Heart left ventricle (tissue), 16 donors: ENCODE measurements around the gene NINJ1. TPM values are rescaled to one million over a fixed set of nuclear protein-coding genes. Genes with fewer than 3 reads are reported as not detected.

ENCODE experiments used
- ATAC-seq, 4 donors: fragments of 200-7000 bp; cut with Tn5 transposase; one replicate each; pipeline ENCODE4 v1.9.1; 2020 to 2022; ENCODE audit warnings: moderate library complexity in 4 of 4, mild to moderate bottlenecking in 3 of 4, moderate number of reproducible peaks in 1 of 4
- DNase-seq, 5 donors: peaks; one replicate each; pipeline ENCODE4 v3.0.0-alpha.2; 2020
- H3K27ac ChIP-seq, 12 donors: fragments of 200-600 bp; sonication (generic) in 4 of 12; one replicate each; pipeline versions ENCODE4 v1.5.0 to v1.8.0; 2016 to 2022; ENCODE audit warnings: mild to moderate bottlenecking in 2 of 12
- H3K27me3 ChIP-seq, 9 donors: fragments of 200-600 bp; sonication (generic) in 2 of 9; one replicate each; pipeline versions ENCODE4 v1.5.1 to v1.8.0; 2016 to 2022; ENCODE audit warnings: mild to moderate bottlenecking in 3 of 9
- H3K36me3 ChIP-seq, 9 donors: fragments of 200-600 bp; sonication (generic) in 2 of 9; one replicate each; pipeline versions ENCODE4 v1.5.0 to v1.8.0; 2018 to 2022; ENCODE audit warnings: mild to moderate bottlenecking in 2 of 9
- H3K4me1 ChIP-seq, 12 donors: fragments of 200-600 bp; sonication (generic) in 4 of 12; one replicate each; pipeline versions ENCODE4 v1.5.0 to v1.8.0; 2016 to 2022; ENCODE audit warnings: mild to moderate bottlenecking in 3 of 12
- H3K4me3 ChIP-seq, 12 donors: fragments of 200-600 bp; sonication (generic) in 4 of 12; one replicate each; pipeline versions ENCODE4 v1.5.0 to v1.8.0; 2017 to 2022; ENCODE audit warnings: mild to moderate bottlenecking in 9 of 12, moderate library complexity in 4 of 12
- H3K9me3 ChIP-seq, 12 donors: fragments of 200-600 bp; sonication (generic) in 4 of 12; one replicate each; pipeline versions ENCODE4 v1.5.0 to v1.8.0; 2016 to 2022; ENCODE audit warnings: mild to moderate bottlenecking in 1 of 12
- POLR2A ChIP-seq, 2 donors: fragments of 450-650 bp; IDR thresholded peaks; one replicate each; pipeline ENCODE4 v1.6.1; 2017; ENCODE audit warnings: antibody characterized with exemption in 2 of 2, mild to moderate bottlenecking in 2 of 2, moderate library complexity in 2 of 2
- WGBS, 4 donors: extraction: QIAGEN DNeasy Blood & Tissue Kit in 2 of 4; methylation state at CpG; one replicate each; pipeline versions ENCODE4 v1.1.5 to v1.1.7; 2013 to 2018; 5-methylcytosine and 5-hydroxymethylcytosine counted together
- intact Hi-C, 10 donors: fragments of 100-400 bp; cut with DNase I; formaldehyde crosslinking; loops; one replicate each; pipeline versions ENCODE4 v1.11.1 to v1.14.2; 2022
- polyA plus RNA-seq, 2 donors: library from polyadenylated mRNA; stranded (reverse); fragments of 200-250 nt; gene quantifications; one replicate each; pipeline ENCODE4 v1.2.3, GENCODE V29; 2013
- total RNA-seq, 9 donors: library from RNA; depleted of rRNA in 2 of 9; stranded (reverse); fragments of >200 nt in 2 of 9; fragmentation: NEBNext Ultra II Directional in 3 of 9; extraction: Animal tissue kit (Norgen Biotek cat#: 25700) in 3 of 9; gene quantifications; one replicate each; pipeline versions ENCODE4 v1.1.0 to v1.2.4, GENCODE V29; 2016 to 2023
- TF ChIP-seq, protein P1 (sequence below), 12 donors: fragments of 200-600 bp; sonication (generic) in 4 of 12; IDR thresholded peaks; one replicate each; pipeline versions ENCODE4 v1.5.0 to v1.8.0; 2018 to 2022; ENCODE audit warnings: antibody characterized with exemption in 12 of 12, mild to moderate bottlenecking in 5 of 12
- donor health status: ischemic (EF 13 %, LVEDD 7.1; RV severe dilation, severe dysfunction).
- donor health status: healthy with polysubstance abuse.
- donor health status: DM: no; HTN: yes; CAD: no.
- donor health status: DM: no; HTN: no; CAD: no.
- donor health status: ischemic (EF 25% LVEDD 6.9; RV normal size, moderate dysfunction).
- donor health status: ischemic (EF 25% LVEDD 5.7; RV mildly dilated, moderate dysfunction).
- donor health status: healthy.
- donor health status: DM: yes; HTN: yes; CAD: no.
- donor health status: ischemic (EF 35%, LVEDD 5.7; RV mildly dilated, moderate dysfunction).
- donor health status: nonischemic (EF 11% LVEDD 7.7; RV severe dilation, severe dysfunction).
- donor health status: DM: yes; HTN: yes; CAD: no.
- donor health status: PGD.
- donor health status: ischemic (EF 29% LVEDD 5.4; RV normal size, mild dysfunction).
- donor health status: nonischemic (EF 23%, LVEDD 6.1; RV moderate dilation, normal function).

Gene NINJ1
- total and polyA plus RNA-seq, 11 donors = 42.2 to 96.1 (median 52.9) TPM

DNA sequence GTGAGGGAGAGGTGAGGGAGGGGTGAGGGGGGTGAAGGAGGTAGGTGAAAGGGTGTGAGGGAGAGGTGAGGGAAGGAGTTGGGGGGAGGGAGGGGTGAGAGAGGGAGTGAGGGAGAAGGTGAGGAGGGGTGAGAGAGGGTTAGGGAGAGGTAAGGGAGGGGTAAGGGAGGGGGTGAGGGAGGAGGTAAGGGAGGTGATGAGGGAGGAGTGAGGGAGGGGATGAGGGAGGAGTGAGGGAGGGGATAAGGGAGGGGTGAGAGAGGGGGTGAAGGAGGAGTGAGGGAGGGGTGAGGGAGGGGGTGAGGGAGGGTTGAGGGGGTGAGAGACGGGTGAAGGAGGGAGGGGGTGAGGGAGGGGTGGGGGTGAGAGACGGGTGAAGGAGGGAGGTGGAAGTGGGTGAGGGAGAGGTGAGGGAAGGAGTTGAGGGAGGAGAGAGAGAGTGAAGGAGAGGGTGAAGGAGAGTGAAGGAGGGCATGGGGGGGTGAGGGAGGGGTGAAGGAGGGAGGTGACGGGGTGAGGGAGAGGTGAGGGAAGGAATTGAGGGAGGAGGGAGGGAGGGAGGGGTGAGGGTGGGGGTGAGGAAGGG, 18.5 kb downstream of the NINJ1 start:
- WGBS, 4 donors = 46 to 76% (median 54%) methylated on average over 3 of the region's 3 CpGs
- Histone ChIP-seq H3K9me3 (no peaks in the 10 kb centered on the region), H3K36me3 (peaks cover 0 to 33% (median 16%) of the 10 kb centered on the region in 9 donors), H3K27me3 (no peaks in the 10 kb centered on the region), H3K27ac (peak overlapping the region in 1 of 12 donors; percentile 48), H3K4me3 (no peak overlapping the region), H3K4me1 (peaks cover 0 to 74% (median 18%) of the 10 kb centered on the region in 12 donors)
- TF ChIP-seq, protein P1, sequence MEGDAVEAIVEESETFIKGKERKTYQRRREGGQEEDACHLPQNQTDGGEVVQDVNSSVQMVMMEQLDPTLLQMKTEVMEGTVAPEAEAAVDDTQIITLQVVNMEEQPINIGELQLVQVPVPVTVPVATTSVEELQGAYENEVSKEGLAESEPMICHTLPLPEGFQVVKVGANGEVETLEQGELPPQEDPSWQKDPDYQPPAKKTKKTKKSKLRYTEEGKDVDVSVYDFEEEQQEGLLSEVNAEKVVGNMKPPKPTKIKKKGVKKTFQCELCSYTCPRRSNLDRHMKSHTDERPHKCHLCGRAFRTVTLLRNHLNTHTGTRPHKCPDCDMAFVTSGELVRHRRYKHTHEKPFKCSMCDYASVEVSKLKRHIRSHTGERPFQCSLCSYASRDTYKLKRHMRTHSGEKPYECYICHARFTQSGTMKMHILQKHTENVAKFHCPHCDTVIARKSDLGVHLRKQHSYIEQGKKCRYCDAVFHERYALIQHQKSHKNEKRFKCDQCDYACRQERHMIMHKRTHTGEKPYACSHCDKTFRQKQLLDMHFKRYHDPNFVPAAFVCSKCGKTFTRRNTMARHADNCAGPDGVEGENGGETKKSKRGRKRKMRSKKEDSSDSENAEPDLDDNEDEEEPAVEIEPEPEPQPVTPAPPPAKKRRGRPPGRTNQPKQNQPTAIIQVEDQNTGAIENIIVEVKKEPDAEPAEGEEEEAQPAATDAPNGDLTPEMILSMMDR (IDR thresholded peaks at IDR 0.05) = no peak
- no peak for TF ChIP-seq POLR2A (IDR thresholded peaks at IDR 0.05)
- no peak for ATAC-seq
- intact Hi-C loops = no loop called here
- DNase-seq = peak in 3 of 5 donors; percentile 3 to 17 (median 3)

DNA sequence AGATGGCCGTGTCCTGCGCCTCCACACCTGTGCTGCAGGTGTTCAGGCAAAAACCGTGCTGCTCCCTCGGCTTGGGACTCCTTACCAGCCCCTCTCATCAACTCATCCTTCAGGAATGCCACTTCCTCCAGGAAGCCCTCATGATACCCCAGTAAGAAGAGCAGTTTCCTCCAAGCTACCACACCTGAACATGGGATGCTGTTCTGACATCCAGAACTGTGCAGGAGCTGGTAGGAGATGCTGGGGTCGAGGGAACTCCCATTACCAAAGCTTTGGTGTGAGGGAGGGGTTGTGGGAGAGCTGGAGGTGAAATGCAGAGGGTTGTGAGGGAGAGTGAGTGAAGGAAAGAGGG, 19.1 kb downstream of the NINJ1 start:
- H3K4me3 ChIP-seq = no peak overlapping the region
- TF ChIP-seq, protein P1 (IDR thresholded peaks at IDR 0.05) = no peak
- TF ChIP-seq POLR2A (IDR thresholded peaks at IDR 0.05) = no peak
- no peak for DNase-seq
- intact Hi-C loops = loop anchor here in 2 of 10 donors (5.0 kb wide), 2 partner anchors 187 to 192 kb away; no protein-coding TSS in a partner anchor
- peak overlapping the region in 1 of 12 donors; percentile 32 for H3K27ac ChIP-seq
- H3K9me3 ChIP-seq = no peaks in the 10 kb centered on the region
- H3K36me3 ChIP-seq = peaks cover 0 to 37% (median 17%) of the 10 kb centered on the region in 9 donors
- ATAC-seq = no peak
- H3K4me1 ChIP-seq = peaks cover 0 to 74% (median 11%) of the 10 kb centered on the region in 12 donors
- no peaks in the 10 kb centered on the region for H3K27me3 ChIP-seq
- WGBS, 4 donors = 89 to 93% (median 90%) methylated on average over 5 of the region's 5 CpGs

DNA sequence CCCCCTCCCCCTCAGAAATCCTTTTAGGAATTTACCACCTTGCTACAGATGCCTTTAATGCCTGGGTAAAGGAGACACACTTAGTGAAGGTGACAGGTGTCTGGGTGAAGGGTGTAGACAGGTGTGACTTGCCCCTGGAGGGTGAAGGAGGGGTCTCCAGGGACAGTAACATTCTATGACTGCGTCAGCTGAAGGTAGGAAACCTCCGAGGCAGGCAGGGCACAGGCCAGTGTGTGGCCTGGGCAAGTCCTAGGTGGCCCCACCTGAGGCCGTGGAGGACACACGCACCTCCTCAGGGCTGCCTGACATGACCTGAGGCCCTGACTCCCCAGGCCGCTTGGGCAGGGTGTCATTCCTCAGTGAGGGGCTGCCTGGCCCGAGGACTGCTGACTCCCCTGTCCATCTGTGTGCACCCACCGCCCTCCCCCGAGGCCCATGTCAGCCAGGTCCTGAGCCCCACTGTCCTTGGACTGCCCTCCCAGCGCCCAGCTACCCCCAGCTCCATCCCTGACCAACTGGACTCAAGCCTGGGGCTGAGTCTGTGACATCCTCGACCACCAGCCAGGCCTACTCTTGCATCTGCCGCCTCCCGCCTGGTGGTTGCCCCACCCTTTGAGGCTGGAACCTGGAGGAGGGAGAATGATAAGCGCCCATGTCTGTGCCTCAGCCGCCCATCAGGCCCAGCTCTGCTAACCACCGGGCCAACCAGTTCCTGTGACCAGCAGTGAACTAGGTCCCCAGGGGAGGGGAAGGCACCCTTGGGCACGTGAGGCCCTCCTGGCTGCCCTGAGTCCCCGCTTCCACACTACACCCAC, 19.7 kb downstream of the NINJ1 start:
- Histone ChIP-seq H3K9me3 (no peaks in the 10 kb centered on the region), H3K27ac (peak overlapping the region in 1 of 12 donors; percentile 60), H3K27me3 (no peaks in the 10 kb centered on the region), H3K4me1 (peaks cover 0 to 73% (median 7%) of the 10 kb centered on the region in 12 donors), H3K36me3 (peaks cover 0 to 37% (median 17%) of the 10 kb centered on the region in 9 donors), H3K4me3 (no peak overlapping the region)
- intact Hi-C loops = loop anchor here in 2 of 10 donors (5.0 kb wide), 2 partner anchors 188 to 193 kb away; no protein-coding TSS in a partner anchor
- ATAC-seq = no peak
- TF ChIP-seq POLR2A (IDR thresholded peaks at IDR 0.05) = no peak
- TF ChIP-seq, protein P1 (IDR thresholded peaks at IDR 0.05) = no peak
- 80 to 88% (median 88%) methylated on average over 10 to 17 of the region's 17 CpGs for WGBS, 4 donors
- peak in 4 of 5 donors; percentile 10 to 60 (median 24) for DNase-seq

DNA sequence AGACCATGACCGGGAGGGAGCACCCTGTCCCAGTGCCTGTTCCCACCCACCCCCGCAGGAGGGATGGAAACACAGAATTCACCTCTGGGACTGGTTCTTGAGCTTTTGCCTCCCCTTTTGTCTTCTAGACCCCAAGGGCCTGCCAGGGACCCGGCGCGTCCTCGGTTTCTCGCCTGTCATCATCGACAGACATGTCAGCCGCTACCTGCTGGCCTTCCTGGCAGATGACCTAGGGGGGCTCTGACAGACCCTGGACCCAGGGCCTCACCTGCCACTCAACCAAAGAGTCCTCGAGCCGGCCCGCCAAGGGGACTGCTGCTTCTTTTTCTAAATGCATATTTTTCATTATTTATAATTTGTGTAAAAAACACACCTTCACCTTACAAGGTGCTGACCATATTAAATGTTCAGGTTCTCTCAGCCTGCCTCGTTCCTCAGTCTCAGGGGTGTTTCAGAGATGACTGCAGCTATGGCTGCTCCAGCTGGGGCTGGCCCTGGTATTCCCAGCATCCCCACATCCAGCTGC, 21.1 kb downstream of the NINJ1 start:
- H3K27ac ChIP-seq = peak overlapping the region in 1 of 12 donors; percentile 67
- 89 to 97% (median 93%) methylated on average over 13 of the region's 13 CpGs for WGBS, 4 donors
- TF ChIP-seq, protein P1 (IDR thresholded peaks at IDR 0.05) = no peak
- TF ChIP-seq POLR2A (IDR thresholded peaks at IDR 0.05) = no peak
- no peaks in the 10 kb centered on the region for H3K27me3 ChIP-seq
- no peak for ATAC-seq
- peaks cover 0 to 73% (median 7%) of the 10 kb centered on the region in 12 donors for H3K4me1 ChIP-seq
- intact Hi-C loops = loop anchor here in 2 of 10 donors (5.0 kb wide), 2 partner anchors 189 to 194 kb away; no protein-coding TSS in a partner anchor
- H3K36me3 ChIP-seq = peaks cover 0 to 49% (median 26%) of the 10 kb centered on the region in 9 donors
- H3K4me3 ChIP-seq = no peak overlapping the region
- H3K9me3 ChIP-seq = no peaks in the 10 kb centered on the region
- peak in 4 of 5 donors; percentile 5 to 47 (median 20) for DNase-seq
